Measurements from ENCODE around the gene MIEF2.
"Not testable (repeated sequence)": the region's sequence is repeated elsewhere in the genome, so short reads cannot be mapped to it uniquely, and the experiment has no call there.

DNA sequence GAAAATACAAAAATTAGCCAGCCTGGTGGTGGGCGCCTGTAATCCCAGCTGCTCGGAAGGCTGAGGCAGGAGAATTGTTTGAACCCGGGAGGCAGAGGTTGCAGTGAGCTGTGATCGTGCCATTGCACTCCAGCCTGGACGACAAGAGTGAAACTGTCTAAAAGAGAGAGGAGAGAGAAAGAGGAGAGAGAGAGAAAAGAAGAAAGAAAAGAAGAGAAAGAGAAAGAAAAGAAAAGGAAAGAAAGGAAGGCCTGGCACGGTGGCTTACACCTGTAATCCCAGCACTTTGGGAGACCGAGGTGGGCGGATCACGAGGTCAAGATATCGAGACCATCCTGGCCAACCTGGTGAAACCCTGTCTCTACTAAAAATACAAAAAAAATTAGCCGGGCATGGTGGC, 43.6 kb upstream of the MIEF2 start:
- TF ChIP-seq, protein P1, sequence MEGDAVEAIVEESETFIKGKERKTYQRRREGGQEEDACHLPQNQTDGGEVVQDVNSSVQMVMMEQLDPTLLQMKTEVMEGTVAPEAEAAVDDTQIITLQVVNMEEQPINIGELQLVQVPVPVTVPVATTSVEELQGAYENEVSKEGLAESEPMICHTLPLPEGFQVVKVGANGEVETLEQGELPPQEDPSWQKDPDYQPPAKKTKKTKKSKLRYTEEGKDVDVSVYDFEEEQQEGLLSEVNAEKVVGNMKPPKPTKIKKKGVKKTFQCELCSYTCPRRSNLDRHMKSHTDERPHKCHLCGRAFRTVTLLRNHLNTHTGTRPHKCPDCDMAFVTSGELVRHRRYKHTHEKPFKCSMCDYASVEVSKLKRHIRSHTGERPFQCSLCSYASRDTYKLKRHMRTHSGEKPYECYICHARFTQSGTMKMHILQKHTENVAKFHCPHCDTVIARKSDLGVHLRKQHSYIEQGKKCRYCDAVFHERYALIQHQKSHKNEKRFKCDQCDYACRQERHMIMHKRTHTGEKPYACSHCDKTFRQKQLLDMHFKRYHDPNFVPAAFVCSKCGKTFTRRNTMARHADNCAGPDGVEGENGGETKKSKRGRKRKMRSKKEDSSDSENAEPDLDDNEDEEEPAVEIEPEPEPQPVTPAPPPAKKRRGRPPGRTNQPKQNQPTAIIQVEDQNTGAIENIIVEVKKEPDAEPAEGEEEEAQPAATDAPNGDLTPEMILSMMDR (IDR thresholded peaks at IDR 0.05), result not testable (repeated sequence)
- TF ChIP-seq POLR2AphosphoS5 (IDR thresholded peaks at IDR 0.05), result not testable (repeated sequence)
